SK-N-SH (cell line): ENCODE data around the gene TM7SF3. TPM values are rescaled to one million over a fixed set of nuclear protein-coding genes. Genes with fewer than 3 reads are reported as not detected.

Source experiments
- CTCF ChIA-PET: fragments of 300-600, 350-600 bp; formaldehyde crosslinking; extraction: SDS; loops from one replicate; lab custom pipeline; 2021; lab: Yijun Ruan, JAX
- POLR2A ChIA-PET: fragments of 350-600 bp; sonication (Branson Sonifier 250); formaldehyde crosslinking; extraction: SDS; loops from one replicate; lab custom pipeline; 2020; ENCODE audit warnings: antibody characterized with exemption, inconsistent platforms; lab: Yijun Ruan, JAX
- DNase-seq: peaks from one replicate; pipeline ENCODE4 v3.0.0; 2012
- H2AFZ ChIP-seq: fragments of 200-600 bp; sonication (generic); 2 replicates; pipeline ENCODE4 v1.8.1; 2016; ENCODE audit warnings: antibody characterized with exemption, mild to moderate bottlenecking, low read depth
- H3F3A ChIP-seq: fragments of 200-600 bp; sonication (generic); replicated peaks from 2 replicates; pipeline ENCODE3; 2016; ENCODE audit warnings: antibody characterized with exemption, mild to moderate bottlenecking; ENCODE audit not compliant: insufficient read depth
- H3K27ac ChIP-seq, 2 experiments: fragments of 200-500 bp in 1 of 2; fragments of 200-600 bp in 1 of 2; sonication (Bioruptor generic) in 1 of 2; sonication (generic), shearing (Covaris generic) in 1 of 2; 2 replicates each; pipeline versions ENCODE4 v1.5.1 to v1.6.1; 2014 to 2016; ENCODE audit warnings: low read depth in 2 of 2, inconsistent platforms in 1 of 2, low read length in 1 of 2, mild to moderate bottlenecking in 1 of 2, mixed read lengths in 1 of 2
- H3K27me3 ChIP-seq: fragments of 200-600 bp; sonication (generic), shearing (Covaris generic); 2 replicates; pipeline ENCODE4 v1.6.1; 2016; ENCODE audit warnings: mixed run types; ENCODE audit not compliant: insufficient read depth
- H3K36me3 ChIP-seq, 2 experiments: fragments of 200-500 bp in 1 of 2; fragments of 200-600 bp in 1 of 2; sonication (Bioruptor generic) in 1 of 2; sonication (generic) in 1 of 2; replicated peaks in 1 of 2; 2 replicates each; pipeline versions ENCODE3 to v1.5.1; 2014 to 2016; ENCODE audit warnings: low read length in 1 of 2, mild to moderate bottlenecking in 1 of 2; ENCODE audit not compliant: insufficient read depth in 2 of 2, control insufficient read depth in 1 of 2
- H3K4me1 ChIP-seq, 2 experiments: fragments of 200-500 bp in 1 of 2; fragments of 200-600 bp in 1 of 2; sonication (Bioruptor generic) in 1 of 2; sonication (generic), shearing (Covaris generic) in 1 of 2; 2 replicates each; pipeline versions ENCODE4 v1.5.1 to v1.6.1; 2014 to 2016; ENCODE audit warnings: low read depth in 1 of 2, low read length in 1 of 2, mixed run types in 1 of 2; ENCODE audit not compliant: insufficient read depth in 2 of 2, control insufficient read depth in 1 of 2
- H3K4me2 ChIP-seq: fragments of 200-600 bp; sonication (generic), shearing (Covaris generic); 2 replicates; pipeline ENCODE4 v1.6.1; 2017; ENCODE audit warnings: mixed run types
- H3K4me3 ChIP-seq, 2 experiments: fragments of 200-500 bp in 1 of 2; fragments of 200-600 bp in 1 of 2; sonication (Bioruptor generic) in 1 of 2; sonication (generic), shearing (Covaris generic) in 1 of 2; 2 replicates each; pipeline versions ENCODE4 v1.5.1 to v1.8.1; 2014 to 2016; ENCODE audit warnings: low read depth in 2 of 2, inconsistent platforms in 1 of 2, low read length in 1 of 2, mild to moderate bottlenecking in 1 of 2, mixed read lengths in 1 of 2, moderate library complexity in 1 of 2
- H3K79me2 ChIP-seq: fragments of 200-600 bp; sonication (generic); 2 replicates; pipeline ENCODE4 v1.8.1; 2017; ENCODE audit warnings: mild to moderate bottlenecking; ENCODE audit not compliant: insufficient read depth
- H3K9ac ChIP-seq: fragments of 200-600 bp; sonication (generic); 2 replicates; pipeline ENCODE4 v1.6.1; 2017; ENCODE audit warnings: mixed run types
- H3K9me2 ChIP-seq: fragments of 200-600 bp; sonication (generic); 2 replicates; pipeline ENCODE4 v1.6.1; 2017; ENCODE audit warnings: mixed run types
- H3K9me3 ChIP-seq: fragments of 200-600 bp; sonication (generic); 2 replicates; pipeline ENCODE4 v1.6.1; 2017; ENCODE audit warnings: mixed run types, mild to moderate bottlenecking, moderate library complexity
- H4K20me1 ChIP-seq: fragments of 200-600 bp; sonication (generic); 2 replicates; pipeline ENCODE4 v1.6.1; 2017; ENCODE audit warnings: mild to moderate bottlenecking, mixed run types; ENCODE audit not compliant: insufficient read depth
- CHD2 ChIP-seq: fragments of 150-350 bp; IDR thresholded peaks from 2 replicates; pipeline ENCODE4 v1.6.1; 2018; ENCODE audit warnings: low read length; ENCODE audit not compliant: partially characterized antibody
- CTCF ChIP-seq: fragments of 200-600 bp; sonication (generic); IDR thresholded peaks from 2 replicates; pipeline ENCODE4 v1.6.1; 2017; ENCODE audit warnings: antibody characterized with exemption, mild to moderate bottlenecking, moderate library complexity
- ELF1 ChIP-seq: IDR thresholded peaks from 2 replicates; pipeline ENCODE4 v1.4.0; 2012
- EP300 ChIP-seq, 2 experiments: IDR thresholded peaks; 2 replicates each; pipeline versions ENCODE4 v1.4.0 to v1.6.1; 2012; ENCODE audit warnings: borderline replicate concordance in 1 of 2, low read depth in 1 of 2, low read length in 1 of 2
- EZH2phosphoT487 ChIP-seq: fragments of 200-600 bp; sonication (generic); IDR thresholded peaks from 2 replicates; pipeline ENCODE4 v1.6.1; 2017; ENCODE audit warnings: low read depth, mixed run types, mild to moderate bottlenecking, antibody characterized with exemption, moderate library complexity, borderline replicate concordance
- FOSL2 ChIP-seq: IDR thresholded peaks from 2 replicates; pipeline ENCODE4 v1.4.0; 2012; ENCODE audit warnings: low read depth, mild to moderate bottlenecking, moderate library complexity, borderline replicate concordance
- GABPA ChIP-seq: IDR thresholded peaks from 2 replicates; pipeline ENCODE4 v1.4.0; 2012; ENCODE audit warnings: low read depth, mild to moderate bottlenecking
- IRF3 ChIP-seq: fragments of 150-350 bp; IDR thresholded peaks from 2 replicates; pipeline ENCODE4 v1.6.1; 2016; ENCODE audit warnings: mild to moderate bottlenecking, low read depth, low read length
- JUND ChIP-seq: IDR thresholded peaks from 2 replicates; pipeline ENCODE4 v1.4.0; 2012
- MEF2A ChIP-seq: IDR thresholded peaks from 2 replicates; pipeline ENCODE4 v1.4.0; 2012; ENCODE audit warnings: low read depth, borderline replicate concordance
- NFIC ChIP-seq: IDR thresholded peaks from 2 replicates; pipeline ENCODE4 v1.4.0; 2012; ENCODE audit warnings: borderline replicate concordance
- PBX3 ChIP-seq: IDR thresholded peaks from 2 replicates; pipeline ENCODE4; 2012
- POLR2AphosphoS5 ChIP-seq: IDR thresholded peaks from 2 replicates; pipeline ENCODE4 v1.6.1; 2012; ENCODE audit warnings: low read depth, low read length
- RAD21 ChIP-seq: IDR thresholded peaks from 2 replicates; pipeline ENCODE4 v1.6.1; 2012; ENCODE audit warnings: mild to moderate bottlenecking, low read length
- RXRA ChIP-seq: IDR thresholded peaks from 2 replicates; pipeline ENCODE4 v1.4.0; 2012; ENCODE audit warnings: low read depth, mild to moderate bottlenecking, borderline replicate concordance
- SIN3A ChIP-seq: IDR thresholded peaks from 2 replicates; pipeline ENCODE4 v1.6.1; 2012; ENCODE audit warnings: low read depth, mild to moderate bottlenecking, low read length, moderate library complexity, borderline replicate concordance
- TCF12 ChIP-seq: IDR thresholded peaks from 2 replicates; pipeline ENCODE4 v1.4.0; 2012
- TEAD4 ChIP-seq: IDR thresholded peaks from 2 replicates; pipeline ENCODE4 v1.4.0; 2012; ENCODE audit warnings: mild to moderate bottlenecking, borderline replicate concordance; ENCODE audit not compliant: insufficient read depth
- YY1 ChIP-seq: IDR thresholded peaks from 2 replicates; pipeline ENCODE4 v1.4.0; 2012; ENCODE audit warnings: low read depth, mild to moderate bottlenecking
- ZBTB33 ChIP-seq: IDR thresholded peaks from 2 replicates; pipeline ENCODE4 v1.4.0; 2012; ENCODE audit warnings: low read depth, borderline replicate concordance
- WGBS: methylation state at CpG from one replicate; pipeline ENCODE4 v1.1.6; 2017; ENCODE audit warnings: low lambda C conversion rate; 5-methylcytosine and 5-hydroxymethylcytosine counted together
- polyA plus RNA-seq, 3 experiments: library from polyadenylated mRNA; depleted of rRNA; stranded (reverse); fragments of >200 nt; gene quantifications; 2 replicates each; pipeline ENCODE4 v1.2.3, GENCODE V29; 2012

The TM7SF3 gene
- polyA plus RNA-seq, 1 of the 3 experiments (the other 2 are of a cell fraction): 72.1 TPM

- no peaks in the 10 kb centered on the region for H4K20me1 ChIP-seq
- ChIA-PET CTCF (interaction anchor here (1.2 to 1.4 kb wide), 2 partner anchors 9 to 22 kb away, joined by 3 to 4 read pairs; partner anchors contain the start of gene TM7SF3), POLR2A (no interaction called here)
- no peak for DNase-seq
- no peak overlapping the region for H2AFZ ChIP-seq
- H3K4me1 ChIP-seq: no peaks in the 10 kb centered on the region
- H3K79me2 ChIP-seq: no peaks in the 10 kb centered on the region
- TF ChIP-seq EZH2phosphoT487 (no peak), ZBTB33 (no peak), RXRA (no peak), RAD21 (no peak), TEAD4 (no peak), ELF1 (no peak), PBX3 (no peak), CTCF (no peak), JUND (no peak), POLR2AphosphoS5 (no peak), EP300 (IDR thresholded peaks at IDR 0.05; ENCODE audit: borderline replicate concordance in 1 of 2, low read depth in 1 of 2, low read length in 1 of 2) (no peak), IRF3 (no peak), NFIC (no peak), MEF2A (no peak), SIN3A (no peak), GABPA (no peak), YY1 (no peak), CHD2 (no peak), TCF12 (no peak), FOSL2 (no peak)
- no peaks in the 10 kb centered on the region for H3F3A ChIP-seq
- no peaks in the 10 kb centered on the region for H3K9me2 ChIP-seq
- no peak overlapping the region for H3K9ac ChIP-seq
- peaks cover 23 to 43% of the 10 kb centered on the region in 2 experiments for H3K36me3 ChIP-seq
- no peaks in the 10 kb centered on the region for H3K9me3 ChIP-seq
- H3K27ac ChIP-seq: no peak overlapping the region
- H3K4me3 ChIP-seq: no peak overlapping the region
- no peak overlapping the region for H3K4me2 ChIP-seq
- no peaks in the 10 kb centered on the region for H3K27me3 ChIP-seq
- WGBS: 96% methylated on average over 4 of the region's 4 CpGs
These were observed 22.4 kb downstream of the TM7SF3 start for GRCh38 chr12:26991826-26992225.
